Glutamatergic neuron (in vitro differentiated cells): ENCODE results near the gene RALGPS1. TPM values are rescaled to one million over a fixed set of nuclear protein-coding genes. Genes with fewer than 3 reads are reported as not detected.

ENCODE experiments used
- DNase-seq: peaks from one replicate; pipeline ENCODE4 v3.0.0; 2022
- H3K27ac Mint-ChIP-seq: one replicate; pipeline ENCODE4 v1.8.0; 2020; ENCODE audit warnings: mild to moderate bottlenecking, mixed read lengths, inconsistent platforms; ENCODE audit not compliant: unreplicated experiment
- H3K27me3 Mint-ChIP-seq: one replicate; pipeline ENCODE4 v1.8.0; 2020; ENCODE audit warnings: mild to moderate bottlenecking, moderate library complexity, mixed read lengths, inconsistent platforms; ENCODE audit not compliant: unreplicated experiment
- H3K36me3 Mint-ChIP-seq: one replicate; pipeline ENCODE4 v1.8.0; 2020; ENCODE audit warnings: mild to moderate bottlenecking, mixed read lengths, inconsistent platforms; ENCODE audit not compliant: unreplicated experiment
- H3K4me1 Mint-ChIP-seq: one replicate; pipeline ENCODE4 v1.8.0; 2020; ENCODE audit warnings: mild to moderate bottlenecking, low read depth, mixed read lengths, inconsistent platforms; ENCODE audit not compliant: unreplicated experiment
- H3K4me3 Mint-ChIP-seq: one replicate; pipeline ENCODE4 v1.8.0; 2020; ENCODE audit warnings: mild to moderate bottlenecking, mixed read lengths, inconsistent platforms; ENCODE audit not compliant: unreplicated experiment
- H3K9me3 Mint-ChIP-seq: one replicate; pipeline ENCODE4 v1.8.0; 2020; ENCODE audit warnings: mild to moderate bottlenecking, moderate library complexity, mixed read lengths, inconsistent platforms; ENCODE audit not compliant: unreplicated experiment
- CTCF ChIP-seq: fragments of 200-600 bp; sonication (generic); IDR thresholded peaks from one replicate; pipeline ENCODE4 v1.5.0; 2021; ENCODE audit not compliant: partially characterized antibody, unreplicated experiment
- total RNA-seq: library from RNA; stranded (reverse); fragmentation: NEBNext Ultra II Directional; extraction: Animal tissue kit (Norgen Biotek cat#: 25700); gene quantifications from one replicate; pipeline ENCODE4 v1.2.1, GENCODE V29; 2021; ENCODE audit not compliant: unreplicated experiment

The RALGPS1 gene
- total RNA-seq, 1 donor from 2014 or later: 23.8 TPM

- Mint-ChIP-seq H3K36me3 (peaks cover 5% of the 10 kb centered on the region), H3K27ac (no peak overlapping the region), H3K4me1 (no peaks in the 10 kb centered on the region), H3K4me3 (no peak overlapping the region), H3K9me3 (peaks cover 5% of the 10 kb centered on the region), H3K27me3 (peaks cover 2% of the 10 kb centered on the region)
- TF ChIP-seq CTCF: no peak
- no peak for DNase-seq
These were observed 180.8 kb downstream of the RALGPS1 start for GRCh38 chr9:127095411-127095810.

GRCh38 chr9:127096208-127096607 is 181.6 kb downstream of the RALGPS1 start:
- no peak for TF ChIP-seq CTCF
- no peak for DNase-seq
- H3K27me3 Mint-ChIP-seq: peaks cover 2% of the 10 kb centered on the region
- peaks cover 5% of the 10 kb centered on the region for H3K9me3 Mint-ChIP-seq
- H3K4me1 Mint-ChIP-seq: no peaks in the 10 kb centered on the region
- H3K4me3 Mint-ChIP-seq: no peak overlapping the region
- H3K27ac Mint-ChIP-seq: no peak overlapping the region
- H3K36me3 Mint-ChIP-seq: no peaks in the 10 kb centered on the region

- H3K4me3 Mint-ChIP-seq: no peak overlapping the region
- H3K4me1 Mint-ChIP-seq: no peaks in the 10 kb centered on the region
- no peak for TF ChIP-seq CTCF
These were observed 183.1 kb downstream of the RALGPS1 start for GRCh38 chr9:127097683-127098082.

GRCh38 chr9:127098916-127099553 is 184.5 kb downstream of the RALGPS1 start:
- Mint-ChIP-seq H3K36me3 (peaks cover 4% of the 10 kb centered on the region), H3K9me3 (no peaks in the 10 kb centered on the region), H3K27ac (no peak overlapping the region), H3K27me3 (peaks cover 2% of the 10 kb centered on the region), H3K4me1 (no peaks in the 10 kb centered on the region), H3K4me3 (no peak overlapping the region)
- no peak for TF ChIP-seq CTCF
- DNase-seq: no peak

More at GRCh38 chr9:127097683-127098082, 183.1 kb downstream of the RALGPS1 start:
- DNase-seq: no peak
- peaks cover 4% of the 10 kb centered on the region for H3K36me3 Mint-ChIP-seq
- peaks cover 2% of the 10 kb centered on the region for H3K9me3 Mint-ChIP-seq
- H3K27ac Mint-ChIP-seq: no peak overlapping the region
- H3K27me3 Mint-ChIP-seq: peaks cover 2% of the 10 kb centered on the region

GRCh38 chr9:127099664-127100063 is 185.1 kb downstream of the RALGPS1 start:
- H3K27me3 Mint-ChIP-seq: peaks cover 5% of the 10 kb centered on the region

More at GRCh38 chr9:127099664-127100063, 185.1 kb downstream of the RALGPS1 start:
- H3K27ac Mint-ChIP-seq: no peak overlapping the region
- no peak for DNase-seq
- H3K4me3 Mint-ChIP-seq: no peak overlapping the region
- no peaks in the 10 kb centered on the region for H3K9me3 Mint-ChIP-seq
- peaks cover 3% of the 10 kb centered on the region for H3K4me1 Mint-ChIP-seq
- no peak for TF ChIP-seq CTCF
- H3K36me3 Mint-ChIP-seq: peaks cover 4% of the 10 kb centered on the region
